IPS-NIHi7 (cell line): Measurements from ENCODE around the gene SLC43A1.
A peak's percentile ranks its signal among the peaks of the same experiment; 100 is the strongest.

Experiments
- DNase-seq: peaks from one replicate; pipeline ENCODE4 v3.0.0; 2012; ENCODE audit warnings: mixed read lengths; ENCODE audit errors: extremely low spot score

The SLC43A1 gene

GRCh38 chr11:57479911-57480310, 35.6 kb downstream of the SLC43A1 start:
- no peak for DNase-seq

- DNase-seq = no peak
Observed at GRCh38 chr11:57479021-57479663, 36.4 kb downstream of the SLC43A1 start.

GRCh38 chr11:57477507-57478189, 37.9 kb downstream of the SLC43A1 start:
- no peak for DNase-seq

- peak; percentile 63 for DNase-seq
Observed at GRCh38 chr11:57476757-57477506, 38.6 kb downstream of the SLC43A1 start.

DNA sequence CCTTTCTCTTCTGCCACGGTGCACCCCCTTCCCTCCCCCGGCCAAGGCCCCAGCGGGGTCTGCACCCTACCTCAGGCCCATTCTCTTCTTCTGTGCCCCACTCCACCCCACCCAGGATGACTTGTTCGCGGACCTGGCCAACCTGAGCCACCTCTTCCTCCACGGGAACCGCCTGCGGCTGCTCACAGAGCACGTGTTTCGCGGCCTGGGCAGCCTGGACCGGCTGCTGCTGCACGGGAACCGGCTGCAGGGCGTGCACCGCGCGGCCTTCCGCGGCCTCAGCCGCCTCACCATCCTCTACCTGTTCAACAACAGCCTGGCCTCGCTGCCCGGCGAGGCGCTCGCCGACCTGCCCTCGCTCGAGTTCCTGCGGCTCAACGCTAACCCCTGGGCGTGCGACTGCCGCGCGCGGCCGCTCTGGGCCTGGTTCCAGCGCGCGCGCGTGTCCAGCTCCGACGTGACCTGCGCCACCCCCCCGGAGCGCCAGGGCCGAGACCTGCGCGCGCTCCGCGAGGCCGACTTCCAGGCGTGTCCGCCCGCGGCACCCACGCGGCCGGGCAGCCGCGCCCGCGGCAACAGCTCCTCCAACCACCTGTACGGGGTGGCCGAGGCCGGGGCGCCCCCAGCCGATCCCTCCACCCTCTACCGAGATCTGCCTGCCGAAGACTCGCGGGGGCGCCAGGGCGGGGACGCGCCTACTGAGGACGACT, 39.3 kb downstream of the SLC43A1 start:
- peak; percentile 43 for DNase-seq

- DNase-seq = no peak
Observed at GRCh38 chr11:57475671-57476046, 39.8 kb downstream of the SLC43A1 start.

DNA sequence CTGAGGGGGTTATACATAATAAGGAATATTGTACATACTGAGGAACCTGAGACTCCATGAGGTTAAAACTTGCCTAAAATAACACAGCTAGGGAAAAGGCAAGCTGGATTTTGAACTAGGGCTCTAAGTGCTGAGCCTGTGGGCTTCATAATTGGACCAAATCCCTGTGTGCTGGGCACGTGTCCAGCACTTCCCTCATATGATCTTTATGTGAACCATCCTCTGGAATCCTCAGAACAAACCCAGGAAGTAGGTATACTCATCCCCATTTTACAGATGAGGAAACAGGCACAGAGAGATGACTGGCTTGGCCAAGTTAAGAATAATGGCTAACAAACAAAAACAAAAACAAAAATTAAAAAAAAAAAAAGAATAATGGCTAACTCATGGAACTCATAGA, 40.3 kb downstream of the SLC43A1 start:
- no peak for DNase-seq

DNA sequence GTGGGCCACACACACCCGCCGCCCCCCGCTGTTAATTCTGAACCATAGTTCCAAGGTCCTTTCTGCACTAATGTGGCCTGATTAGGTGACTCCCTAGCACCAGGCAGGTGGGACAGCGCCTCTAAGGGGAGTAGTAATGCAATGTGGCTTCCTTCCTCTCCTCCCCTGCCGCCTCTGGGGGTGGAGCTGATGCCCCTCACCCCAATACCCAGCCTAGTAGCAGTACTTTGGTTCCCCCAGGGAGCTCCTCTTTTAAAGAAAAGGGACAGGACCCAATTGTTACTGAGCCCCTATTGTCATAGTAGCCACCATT, 40.7 kb downstream of the SLC43A1 start:
- DNase-seq = peak; percentile 52

- no peak for DNase-seq
Observed at GRCh38 chr11:57474017-57474802, 41.3 kb downstream of the SLC43A1 start.

DNA sequence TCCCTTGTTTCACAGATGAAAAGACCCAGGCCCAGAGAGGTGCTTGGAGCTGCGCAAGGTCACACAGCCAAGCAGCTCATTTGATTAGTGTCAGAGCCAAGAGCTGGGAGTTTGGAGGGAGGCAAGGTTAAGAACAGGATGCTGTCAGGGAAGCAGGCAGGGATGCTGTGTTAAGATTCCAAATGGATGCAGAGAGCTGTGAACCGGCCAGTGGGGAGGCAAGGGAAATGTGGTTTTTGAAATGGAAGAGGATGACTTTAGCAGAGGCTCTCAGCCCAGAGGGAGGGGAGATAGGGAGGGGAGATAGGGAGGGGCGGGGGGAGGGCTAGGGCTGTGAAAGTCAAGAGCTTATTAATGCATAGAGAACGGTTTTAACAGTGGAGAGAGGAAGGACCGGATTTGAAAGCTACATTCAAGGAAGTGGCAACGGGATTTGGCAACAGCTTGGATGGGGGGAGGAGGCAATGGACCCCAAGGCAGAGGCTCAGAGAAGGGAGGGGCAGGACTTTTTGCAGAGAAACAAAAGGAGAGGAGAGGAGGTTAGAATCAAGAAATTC, 42.1 kb downstream of the SLC43A1 start:
- no peak for DNase-seq

- no peak for DNase-seq
Observed at GRCh38 chr11:57471496-57471895, 44.0 kb downstream of the SLC43A1 start.

DNA sequence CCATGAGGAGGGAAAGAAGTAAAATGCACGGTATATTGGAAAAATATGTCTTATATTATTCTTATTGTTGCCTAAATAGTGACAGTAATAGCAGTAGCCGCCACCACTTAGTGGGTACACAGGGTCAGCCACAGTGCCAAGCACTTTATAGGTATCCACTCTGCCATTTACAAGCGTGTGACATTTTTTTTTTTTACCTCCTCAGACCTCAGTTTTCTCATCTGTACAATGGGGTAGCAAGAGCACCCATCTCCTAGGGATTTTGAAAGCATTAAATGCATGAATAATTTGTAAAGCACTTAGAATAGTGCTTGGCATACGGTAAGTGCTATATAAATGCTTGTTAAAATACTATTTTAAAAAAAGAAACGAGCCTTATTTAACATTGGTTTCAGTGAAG, 46.2 kb downstream of the SLC43A1 start:
- no peak for DNase-seq

- no peak for DNase-seq
Observed at GRCh38 chr11:57468276-57468675, 47.2 kb downstream of the SLC43A1 start.

DNA sequence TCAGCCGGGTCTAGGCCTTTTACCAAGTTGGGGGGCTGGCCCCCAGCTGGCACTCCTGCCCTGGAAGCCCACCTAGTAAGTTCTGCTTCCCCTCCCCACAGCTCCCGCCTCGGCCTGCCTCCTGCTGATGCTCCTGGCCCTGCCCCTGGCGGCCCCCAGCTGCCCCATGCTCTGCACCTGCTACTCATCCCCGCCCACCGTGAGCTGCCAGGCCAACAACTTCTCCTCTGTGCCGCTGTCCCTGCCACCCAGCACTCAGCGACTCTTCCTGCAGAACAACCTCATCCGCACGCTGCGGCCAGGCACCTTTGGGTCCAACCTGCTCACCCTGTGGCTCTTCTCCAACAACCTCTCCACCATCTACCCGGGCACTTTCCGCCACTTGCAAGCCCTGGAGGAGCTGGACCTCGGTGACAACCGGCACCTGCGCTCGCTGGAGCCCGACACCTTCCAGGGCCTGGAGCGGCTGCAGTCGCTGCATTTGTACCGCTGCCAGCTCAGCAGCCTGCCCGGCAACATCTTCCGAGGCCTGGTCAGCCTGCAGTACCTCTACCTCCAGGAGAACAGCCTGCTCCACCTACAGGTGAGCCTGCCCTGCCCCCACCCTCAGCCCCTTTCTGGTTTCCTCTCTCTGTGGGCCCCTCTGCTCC, 47.9 kb downstream of the SLC43A1 start:
- DNase-seq = no peak

DNA sequence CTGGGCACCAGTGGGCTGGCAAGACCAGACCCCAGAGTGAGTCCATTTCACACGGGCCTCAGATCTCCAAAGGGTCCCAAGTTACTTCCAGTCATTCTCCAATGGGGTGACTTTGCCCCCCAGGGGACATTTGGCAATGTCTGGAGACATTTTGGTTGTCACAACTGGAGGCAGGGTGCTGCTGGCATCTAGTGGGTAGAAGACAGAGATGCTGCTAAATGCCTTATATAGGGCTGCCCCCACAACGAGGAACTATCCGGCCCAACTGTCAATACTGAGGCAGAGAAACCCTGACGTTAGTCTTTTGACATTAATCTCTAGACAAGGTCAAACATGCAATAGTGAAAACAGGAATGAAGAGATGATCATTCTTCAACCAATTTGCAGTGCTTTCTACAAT, 48.8 kb downstream of the SLC43A1 start:
- DNase-seq = no peak

GRCh38 chr11:57464539-57465181, 50.8 kb downstream of the SLC43A1 start:
- DNase-seq = no peak

GRCh38 chr11:57463671-57464538, 51.6 kb downstream of the SLC43A1 start:
- DNase-seq = no peak

- no peak for DNase-seq
Observed at GRCh38 chr11:57462597-57462996, 52.9 kb downstream of the SLC43A1 start.

DNA sequence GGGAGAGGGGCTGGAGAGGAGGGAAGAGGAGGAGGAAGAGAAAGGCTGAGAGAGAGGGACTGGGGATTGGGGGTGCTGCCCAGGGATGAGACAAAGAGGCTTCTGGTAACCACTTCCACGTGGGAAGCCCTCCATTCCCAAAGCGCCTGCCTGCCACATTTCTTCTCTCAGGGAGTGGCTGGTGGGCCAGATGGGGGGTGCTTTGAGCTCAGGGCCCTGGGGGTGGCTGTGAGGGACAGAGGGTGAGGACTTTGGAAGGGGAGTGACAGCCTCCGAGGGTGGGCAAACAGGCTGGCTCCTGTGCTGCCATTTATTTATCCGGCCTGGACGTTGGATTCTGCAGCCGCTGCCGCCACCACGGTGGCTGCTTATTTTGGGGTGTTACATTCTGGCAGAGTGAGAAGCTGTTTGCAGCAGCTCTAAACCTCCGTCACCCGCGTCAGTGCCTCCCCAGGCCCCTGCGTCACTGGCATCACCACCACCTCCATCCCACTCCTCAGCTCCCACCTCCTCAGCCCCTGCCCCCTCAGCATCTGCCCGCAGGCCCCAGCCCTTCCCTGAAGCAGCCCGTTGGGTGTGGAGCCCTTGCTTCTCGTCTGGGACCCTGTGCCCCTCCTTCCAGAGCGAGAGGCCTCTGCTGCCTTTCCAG, 53.5 kb downstream of the SLC43A1 start:
- no peak for DNase-seq
